Transverse colon (tissue), 4 donors: ENCODE measurements around the gene PAQR5. TPM values are rescaled to one million over a fixed set of nuclear protein-coding genes. Genes with fewer than 3 reads are reported as not detected.

Source experiments
- DNase-seq: peaks from one replicate; pipeline ENCODE4 v3.0.0-alpha.2; 2019
- H3K27ac ChIP-seq, 4 donors: fragments of 200-600 bp; sonication (generic); 2 replicates each; pipeline ENCODE4 v1.5.1; 2016 to 2018; ENCODE audit warnings: inconsistent platforms in 4 of 4
- H3K27me3 ChIP-seq: fragments of 200-600 bp; sonication (generic); 2 replicates; pipeline ENCODE4 v1.5.1; 2017; ENCODE audit warnings: inconsistent platforms
- H3K36me3 ChIP-seq, 4 donors: fragments of 200-600 bp; sonication (generic); 2 replicates each; pipeline ENCODE4 v1.5.1; 2017 to 2019; ENCODE audit warnings: inconsistent platforms in 4 of 4
- H3K4me1 ChIP-seq, 4 donors: fragments of 200-600 bp; sonication (generic); 2 replicates each; pipeline ENCODE4 v1.5.1; 2017 to 2020; ENCODE audit warnings: inconsistent platforms in 4 of 4
- H3K4me3 ChIP-seq, 4 donors: fragments of 200-600 bp; sonication (generic); 1 replicate in 1 of 4; 2 replicates in 3 of 4; pipeline versions ENCODE4 v1.5.1 to v1.6.1; 2017 to 2019; ENCODE audit warnings: inconsistent platforms in 4 of 4
- H3K9me3 ChIP-seq, 2 donors: fragments of 200-600 bp; sonication (generic); 2 replicates each; pipeline ENCODE4 v1.5.1; 2017 to 2019; ENCODE audit warnings: inconsistent platforms in 2 of 2
- CTCF ChIP-seq, 5 experiments: fragments of 200-600 bp in 3 of 5; fragments of 450-650 bp in 2 of 5; sonication (generic) in 3 of 5; IDR thresholded peaks; 1 replicate in 2 of 5; 2 replicates in 3 of 5; pipeline ENCODE4 v1.5.1; 2016 to 2017; ENCODE audit warnings: antibody characterized with exemption in 5 of 5, inconsistent platforms in 3 of 5, mild to moderate bottlenecking in 2 of 5, moderate library complexity in 1 of 5
- EP300 ChIP-seq: sonication (generic); formaldehyde crosslinking; IDR thresholded peaks from one replicate; pipeline ENCODE4 v1.6.1; 2017; ENCODE audit warnings: antibody characterized with exemption, low read depth
- POLR2A ChIP-seq: fragments of 450-650 bp; IDR thresholded peaks from one replicate; pipeline ENCODE4 v1.6.1; 2016; ENCODE audit warnings: antibody characterized with exemption, mild to moderate bottlenecking, moderate library complexity
- POLR2AphosphoS5 ChIP-seq, 3 donors: sonication (generic); formaldehyde crosslinking; IDR thresholded peaks; one replicate each; pipeline ENCODE4 v1.6.1; 2016; ENCODE audit warnings: antibody characterized with exemption in 3 of 3
- WGBS, 2 donors: methylation state at CpG; one replicate each; pipeline ENCODE4 v1.1.5; 2018; ENCODE audit warnings: low coverage in 1 of 2; 5-methylcytosine and 5-hydroxymethylcytosine counted together
- in situ Hi-C, 4 donors: fragments of 200-750 bp; cut with MboI; loops; one replicate each; pipeline versions ENCODE4 v1.15.0 to v1.15.1; 2017; ENCODE audit warnings: low sequenced_read_pairs in 3 of 4, low pct_ligation_motif_present in 1 of 4, low pct_unique_long_range_greater_than_20kb in 1 of 4
- intact Hi-C: fragments of 100-400 bp; cut with DNase I; formaldehyde crosslinking; loops from one replicate; pipeline ENCODE4 v1.15.1; 2023; ENCODE audit warnings: low total_unique reads
- total RNA-seq, 4 donors: library from RNA; depleted of rRNA; stranded (reverse); fragments of >200 nt; gene quantifications; one replicate each; pipeline ENCODE4 v1.1.0, GENCODE V29; 2016

Gene PAQR5
- total RNA-seq, 4 donors from 2014 or later, result 21.1 to 80.0 (median 48.9) TPM

- DNase-seq, result no peak
- WGBS, 2 donors, result 94 to 100% methylated on average over 2 of the region's 2 CpGs
- Histone ChIP-seq H3K4me3 (no peak overlapping the region), H3K9me3 (no peaks in the 10 kb centered on the region), H3K27me3 (no peaks in the 10 kb centered on the region), H3K36me3 (no peaks in the 10 kb centered on the region), H3K4me1 (peaks cover 0 to 7% (median 5%) of the 10 kb centered on the region in 4 donors), H3K27ac (no peak overlapping the region)
- TF ChIP-seq EP300 (no peak), POLR2AphosphoS5 (IDR thresholded peaks at IDR 0.05) (no peak), CTCF (IDR thresholded peaks at IDR 0.05) (no peak), POLR2A (no peak)
- in situ Hi-C loops, result loop anchor here in 1 of 4 donors (25.0 kb wide), 1 partner anchor 328 kb away; no protein-coding TSS in a partner anchor
- intact Hi-C loops, result loop anchor here (5.0 kb wide), 1 partner anchor 333 kb away; no protein-coding TSS in a partner anchor
These were observed 91.9 kb downstream of the PAQR5 start for GRCh38 chr15:69390575-69390974.

GRCh38 chr15:69391046-69391757 is 92.5 kb downstream of the PAQR5 start:
- Histone ChIP-seq H3K4me1 (peaks cover 0 to 7% (median 5%) of the 10 kb centered on the region in 4 donors), H3K27me3 (no peaks in the 10 kb centered on the region), H3K9me3 (no peaks in the 10 kb centered on the region), H3K36me3 (no peaks in the 10 kb centered on the region), H3K4me3 (no peak overlapping the region), H3K27ac (no peak overlapping the region)
- in situ Hi-C loops (loop anchor here in 1 of 4 donors (25.0 kb wide), 1 partner anchor 329 kb away; no protein-coding TSS in a partner anchor), intact Hi-C loops (loop anchor here (5.0 kb wide), 1 partner anchor 334 kb away; no protein-coding TSS in a partner anchor)
- TF ChIP-seq EP300 (no peak), POLR2AphosphoS5 (IDR thresholded peaks at IDR 0.05) (no peak), POLR2A (no peak), CTCF (IDR thresholded peaks at IDR 0.05) (no peak)
- 85 to 96% methylated on average over 4 to 11 of the region's 11 CpGs for WGBS, 2 donors
- no peak for DNase-seq

- no peak overlapping the region for H3K27ac ChIP-seq
- H3K4me3 ChIP-seq, result no peak overlapping the region
- 43 to 56% methylated on average over 1 to 4 of the region's 4 CpGs for WGBS, 2 donors
- DNase-seq, result no peak
- no peaks in the 10 kb centered on the region for H3K9me3 ChIP-seq
- TF ChIP-seq POLR2AphosphoS5 (IDR thresholded peaks at IDR 0.05) (no peak), POLR2A (no peak), EP300 (no peak)
- H3K36me3 ChIP-seq, result no peaks in the 10 kb centered on the region
- H3K27me3 ChIP-seq, result no peaks in the 10 kb centered on the region
- in situ Hi-C loops, result loop anchor here in 1 of 4 donors (25.0 kb wide), 1 partner anchor 330 kb away; no protein-coding TSS in a partner anchor
- intact Hi-C loops, result loop anchor here (5.0 kb wide), 1 partner anchor 335 kb away; no protein-coding TSS in a partner anchor
- H3K4me1 ChIP-seq, result peaks cover 0 to 7% (median 5%) of the 10 kb centered on the region in 4 donors
These were observed 93.6 kb downstream of the PAQR5 start for GRCh38 chr15:69392352-69392751.

- no peaks in the 10 kb centered on the region for H3K36me3 ChIP-seq
- H3K27ac ChIP-seq, result no peak overlapping the region
- intact Hi-C loops, result loop anchor here (5.0 kb wide), 1 partner anchor 337 kb away; no protein-coding TSS in a partner anchor
- DNase-seq, result no peak
- TF ChIP-seq CTCF (IDR thresholded peaks at IDR 0.05) (no peak), POLR2A (no peak), EP300 (no peak), POLR2AphosphoS5 (IDR thresholded peaks at IDR 0.05) (no peak)
- H3K9me3 ChIP-seq, result no peaks in the 10 kb centered on the region
- in situ Hi-C loops, result loop anchor here in 1 of 4 donors (25.0 kb wide), 1 partner anchor 332 kb away; no protein-coding TSS in a partner anchor
- H3K4me1 ChIP-seq, result peaks cover 0 to 7% (median 5%) of the 10 kb centered on the region in 4 donors
- no peaks in the 10 kb centered on the region for H3K27me3 ChIP-seq
- 56 to 68% methylated on average over 5 to 11 of the region's 11 CpGs for WGBS, 2 donors
- no peak overlapping the region for H3K4me3 ChIP-seq
These were observed 95.2 kb downstream of the PAQR5 start for GRCh38 chr15:69393831-69394491.
